Tibial nerve (tissue), 4 donors: ENCODE results near the gene UPK1B. TPM values are rescaled to one million over a fixed set of nuclear protein-coding genes. Genes with fewer than 3 reads are reported as not detected.

ENCODE experiments used
- DNase-seq, 2 donors: peaks; one replicate each; pipeline ENCODE4 v3.0.0-alpha.2; 2019; ENCODE audit warnings: low spot score in 2 of 2
- H3K27ac ChIP-seq, 4 donors: fragments of 200-600 bp; sonication (generic) in 3 of 4; one replicate each; pipeline ENCODE4 v1.5.1; 2017 to 2019; ENCODE audit warnings: mild to moderate bottlenecking in 1 of 4
- H3K27me3 ChIP-seq, 2 donors: fragments of 200-600 bp; sonication (generic) in 1 of 2; one replicate each; pipeline versions ENCODE4 v1.5.1 to v1.6.0; 2017 to 2019
- H3K36me3 ChIP-seq, 3 donors: fragments of 200-600 bp; sonication (generic); one replicate each; pipeline ENCODE4 v1.5.1; 2018 to 2019
- H3K4me1 ChIP-seq, 4 donors: fragments of 200-600 bp; sonication (generic) in 3 of 4; one replicate each; pipeline ENCODE4 v1.5.1; 2017 to 2019
- H3K4me3 ChIP-seq, 4 donors: fragments of 200-600 bp; sonication (generic) in 3 of 4; one replicate each; pipeline ENCODE4 v1.5.1; 2017 to 2019; ENCODE audit warnings: mild to moderate bottlenecking in 1 of 4, moderate library complexity in 1 of 4
- H3K9me3 ChIP-seq, 4 donors: fragments of 200-600 bp; sonication (generic) in 3 of 4; one replicate each; pipeline ENCODE4 v1.5.1; 2017 to 2019
- EP300 ChIP-seq, 2 donors: sonication (generic); formaldehyde crosslinking; IDR thresholded peaks; one replicate each; pipeline ENCODE4 v1.6.1; 2017; ENCODE audit warnings: antibody characterized with exemption in 2 of 2, mild to moderate bottlenecking in 1 of 2
- POLR2A ChIP-seq, 2 donors: fragments of 450-650 bp; IDR thresholded peaks; one replicate each; pipeline ENCODE4 v1.6.1; 2017; ENCODE audit warnings: antibody characterized with exemption in 2 of 2, mild to moderate bottlenecking in 2 of 2, moderate library complexity in 2 of 2
- WGBS, 2 donors: methylation state at CpG; one replicate each; pipeline ENCODE4 v1.1.5; 2018; 5-methylcytosine and 5-hydroxymethylcytosine counted together
- total RNA-seq, 4 donors: library from RNA; depleted of rRNA; stranded (reverse); fragments of >200 nt; gene quantifications; one replicate each; pipeline ENCODE4 v1.1.0, GENCODE V29; 2016
- TF ChIP-seq, protein P1 (sequence below), 5 experiments: fragments of 200-600 bp in 3 of 5; fragments of 450-650 bp in 2 of 5; sonication (generic) in 3 of 5; IDR thresholded peaks; one replicate each; pipeline ENCODE4 v1.5.1; 2016 to 2019; ENCODE audit warnings: antibody characterized with exemption in 5 of 5, mild to moderate bottlenecking in 3 of 5, moderate library complexity in 2 of 5

The UPK1B gene
- total RNA-seq, 4 donors from 2014 or later, result not detected

DNA sequence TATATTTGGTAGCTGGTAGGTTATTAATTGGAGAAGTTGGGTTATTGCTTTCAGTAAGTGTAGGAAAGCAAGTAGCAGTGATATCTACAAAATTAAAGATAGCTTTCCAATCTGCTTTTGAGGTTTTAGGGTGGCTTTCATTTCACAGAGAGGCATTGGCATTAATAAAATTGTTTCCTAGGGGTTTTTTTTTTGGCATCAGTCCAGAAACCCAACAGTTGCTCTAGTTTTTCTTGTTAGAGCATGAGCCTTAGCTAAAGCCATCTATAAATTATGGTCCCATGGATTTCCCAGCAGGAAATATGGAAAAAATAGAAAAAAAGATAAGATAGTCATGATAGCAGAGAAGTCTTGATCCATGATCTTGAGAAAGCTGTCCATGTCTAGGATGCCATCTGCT, 70.3 kb downstream of the UPK1B start:
- TF ChIP-seq POLR2A (IDR thresholded peaks at IDR 0.05) (no peak), EP300 (IDR thresholded peaks at IDR 0.05) (no peak)
- TF ChIP-seq, protein P1, sequence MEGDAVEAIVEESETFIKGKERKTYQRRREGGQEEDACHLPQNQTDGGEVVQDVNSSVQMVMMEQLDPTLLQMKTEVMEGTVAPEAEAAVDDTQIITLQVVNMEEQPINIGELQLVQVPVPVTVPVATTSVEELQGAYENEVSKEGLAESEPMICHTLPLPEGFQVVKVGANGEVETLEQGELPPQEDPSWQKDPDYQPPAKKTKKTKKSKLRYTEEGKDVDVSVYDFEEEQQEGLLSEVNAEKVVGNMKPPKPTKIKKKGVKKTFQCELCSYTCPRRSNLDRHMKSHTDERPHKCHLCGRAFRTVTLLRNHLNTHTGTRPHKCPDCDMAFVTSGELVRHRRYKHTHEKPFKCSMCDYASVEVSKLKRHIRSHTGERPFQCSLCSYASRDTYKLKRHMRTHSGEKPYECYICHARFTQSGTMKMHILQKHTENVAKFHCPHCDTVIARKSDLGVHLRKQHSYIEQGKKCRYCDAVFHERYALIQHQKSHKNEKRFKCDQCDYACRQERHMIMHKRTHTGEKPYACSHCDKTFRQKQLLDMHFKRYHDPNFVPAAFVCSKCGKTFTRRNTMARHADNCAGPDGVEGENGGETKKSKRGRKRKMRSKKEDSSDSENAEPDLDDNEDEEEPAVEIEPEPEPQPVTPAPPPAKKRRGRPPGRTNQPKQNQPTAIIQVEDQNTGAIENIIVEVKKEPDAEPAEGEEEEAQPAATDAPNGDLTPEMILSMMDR (IDR thresholded peaks at IDR 0.05), result no peak
- Histone ChIP-seq H3K27ac (no peak overlapping the region), H3K36me3 (no peaks in the 10 kb centered on the region), H3K4me1 (peaks cover 0 to 23% (median 6%) of the 10 kb centered on the region in 4 donors), H3K4me3 (no peak overlapping the region), H3K9me3 (peaks cover 0 to 12% (median 2%) of the 10 kb centered on the region in 4 donors), H3K27me3 (no peaks in the 10 kb centered on the region)
- no peak for DNase-seq

DNA sequence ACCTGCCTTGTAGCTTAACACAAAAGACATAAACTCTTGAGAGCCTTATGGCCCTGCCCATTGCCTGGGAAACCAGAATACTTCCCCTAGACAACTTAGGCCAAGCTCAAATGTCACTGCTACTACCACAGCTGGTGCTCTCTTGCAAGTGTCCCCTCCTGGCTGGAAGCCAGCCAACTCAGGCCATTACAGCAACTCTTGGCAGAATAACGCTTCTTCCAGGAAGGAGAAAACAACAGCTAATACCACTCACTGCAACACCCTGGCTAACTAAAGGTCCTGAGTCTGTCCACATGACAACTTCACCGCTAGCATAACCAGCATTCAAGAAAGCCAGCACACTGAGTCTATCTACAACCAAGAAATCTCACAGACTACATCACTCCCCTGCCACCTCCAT, 72.4 kb downstream of the UPK1B start:
- Histone ChIP-seq H3K27me3 (no peaks in the 10 kb centered on the region), H3K9me3 (peaks cover 0 to 14% (median 2%) of the 10 kb centered on the region in 4 donors), H3K27ac (no peak overlapping the region), H3K4me1 (peaks cover 0 to 12% (median 0%) of the 10 kb centered on the region in 4 donors), H3K4me3 (no peak overlapping the region), H3K36me3 (no peaks in the 10 kb centered on the region)
- DNase-seq, result no peak
- WGBS, 2 donors, result 66 to 69% methylated on average over 2 of the region's 2 CpGs
- TF ChIP-seq POLR2A (IDR thresholded peaks at IDR 0.05) (no peak), EP300 (IDR thresholded peaks at IDR 0.05) (no peak)
- TF ChIP-seq, protein P1 (IDR thresholded peaks at IDR 0.05), result no peak

Other genes with a start within 250 kb of the UPK1B start
- gene IGSF11, start 138.8 kb upstream of the UPK1B start, total RNA-seq, result 10 to 100 TPM; 17.7 to 72.3 (median 34.7) TPM
- gene TEX55, start 27.4 kb upstream of the UPK1B start, total RNA-seq, result not detected
- 10 to 100 TPM; 16.2 to 27.3 (median 21.2) TPM for gene B4GALT4, start 67.3 kb downstream of the UPK1B start, total RNA-seq
- gene ARHGAP31, start 120.8 kb downstream of the UPK1B start, total RNA-seq, result 10 to 100 TPM; 40.5 to 46.5 (median 44.4) TPM